SK-N-SH treated with all-trans-retinoic acid at 6 μM for 48 hours (cell line): Measurements from ENCODE around the gene CDH24.

Experiments used
- ATAC-seq: fragments of 200-7000 bp; cut with Tn5 transposase; 3 replicates; pipeline ENCODE4 v1.9.1; 2020; ENCODE audit warnings: mild to moderate bottlenecking, moderate library complexity
- ARNTL ChIP-seq: fragments of 450-650 bp; formaldehyde crosslinking; IDR thresholded peaks from 2 replicates; pipeline ENCODE4 v1.5.0; 2020; ENCODE audit warnings: low read depth, mild to moderate bottlenecking, moderate library complexity, borderline replicate concordance
- CSDC2 ChIP-seq: fragments of 250-450 bp; sonication (Bioruptor Pico); IDR thresholded peaks from 2 replicates; pipeline ENCODE4 v1.5.0; 2020; ENCODE audit warnings: mild to moderate bottlenecking, moderate library complexity
- ESRRG ChIP-seq: fragments of 250-450 bp; sonication (Bioruptor Pico); IDR thresholded peaks from 2 replicates; pipeline ENCODE4 v1.6.1; 2021; ENCODE audit warnings: mild to moderate bottlenecking
- GLIS3 ChIP-seq: fragments of 250-450 bp; sonication (Bioruptor Pico); IDR thresholded peaks from 2 replicates; pipeline ENCODE4 v1.5.0; 2020; ENCODE audit warnings: mild to moderate bottlenecking, moderate library complexity
- OSR1 ChIP-seq: fragments of 250-450 bp; sonication (Bioruptor Pico); IDR thresholded peaks from 2 replicates; pipeline ENCODE4 v1.8.0; 2022; ENCODE audit warnings: moderate library complexity, mild to moderate bottlenecking, inconsistent platforms
- PPARA ChIP-seq: fragments of 250-450 bp; sonication (Bioruptor Pico); IDR thresholded peaks from 2 replicates; pipeline ENCODE4 v1.5.0; 2020; ENCODE audit warnings: mild to moderate bottlenecking, borderline replicate concordance
- RARB ChIP-seq: fragments of 250-450 bp; sonication (Bioruptor Pico); IDR thresholded peaks from 2 replicates; pipeline ENCODE4 v1.8.0; 2021; ENCODE audit warnings: mild to moderate bottlenecking, moderate library complexity
- TCF4 ChIP-seq: fragments of 250-450 bp; sonication (Bioruptor Pico); IDR thresholded peaks from 2 replicates; pipeline ENCODE4 v1.8.0; 2021; ENCODE audit warnings: mild to moderate bottlenecking, moderate library complexity, borderline replicate concordance
- TOX ChIP-seq: fragments of 250-450 bp; sonication (Bioruptor Pico); IDR thresholded peaks from 2 replicates; pipeline ENCODE4 v1.8.0; 2021; ENCODE audit warnings: mild to moderate bottlenecking, moderate library complexity, borderline replicate concordance
- ZC3H10 ChIP-seq: fragments of 250-450 bp; sonication (Bioruptor Pico); IDR thresholded peaks from 2 replicates; pipeline ENCODE4 v1.5.1; 2021; ENCODE audit warnings: mild to moderate bottlenecking, moderate library complexity
- ZFP3 ChIP-seq: fragments of 250-450 bp; sonication (Bioruptor Pico); IDR thresholded peaks from 2 replicates; pipeline ENCODE4 v1.5.0; 2020; ENCODE audit warnings: mild to moderate bottlenecking, moderate library complexity
- ZFP30 ChIP-seq: fragments of 450-650 bp; formaldehyde crosslinking; IDR thresholded peaks from 2 replicates; pipeline ENCODE4 v1.5.0; 2022; ENCODE audit warnings: mild to moderate bottlenecking, moderate library complexity
- ZNF565 ChIP-seq: fragments of 450-650 bp; formaldehyde crosslinking; conservative IDR thresholded peaks from 2 replicates; pipeline ENCODE4 v1.5.0; 2020; ENCODE audit warnings: low read depth, mild to moderate bottlenecking, moderate library complexity
- ZNF70 ChIP-seq: fragments of 450-650 bp; formaldehyde crosslinking; IDR thresholded peaks from 2 replicates; pipeline ENCODE4 v1.5.0; 2020; ENCODE audit warnings: mild to moderate bottlenecking, moderate library complexity
- ZNF8 ChIP-seq: fragments of 450-650 bp; formaldehyde crosslinking; IDR thresholded peaks from 2 replicates; pipeline ENCODE4 v1.5.0; 2020; ENCODE audit warnings: mild to moderate bottlenecking, moderate library complexity
- TF ChIP-seq, protein P1 (sequence below): fragments of 250-450 bp; sonication (Bioruptor Pico); IDR thresholded peaks from 2 replicates; pipeline ENCODE4 v1.8.0; 2021; ENCODE audit warnings: low read depth, mild to moderate bottlenecking, moderate library complexity, borderline replicate concordance
- TF ChIP-seq, protein P2 (sequence below): fragments of 250-450 bp; sonication (Bioruptor Pico); IDR thresholded peaks from 2 replicates; pipeline ENCODE4 v1.5.1; 2020; ENCODE audit warnings: low read depth, mild to moderate bottlenecking, moderate library complexity
- TF ChIP-seq, protein P3 (sequence below): fragments of 250-450 bp; sonication (Bioruptor Pico); IDR thresholded peaks from 2 replicates; pipeline ENCODE4 v1.5.0; 2020; ENCODE audit warnings: mild to moderate bottlenecking, moderate library complexity
- TF ChIP-seq, protein P4 (sequence below): fragments of 250-450 bp; sonication (Bioruptor Pico); IDR thresholded peaks from 2 replicates; pipeline ENCODE4 v1.8.0; 2020; ENCODE audit warnings: mild to moderate bottlenecking, moderate library complexity, borderline replicate concordance

Gene CDH24

DNA sequence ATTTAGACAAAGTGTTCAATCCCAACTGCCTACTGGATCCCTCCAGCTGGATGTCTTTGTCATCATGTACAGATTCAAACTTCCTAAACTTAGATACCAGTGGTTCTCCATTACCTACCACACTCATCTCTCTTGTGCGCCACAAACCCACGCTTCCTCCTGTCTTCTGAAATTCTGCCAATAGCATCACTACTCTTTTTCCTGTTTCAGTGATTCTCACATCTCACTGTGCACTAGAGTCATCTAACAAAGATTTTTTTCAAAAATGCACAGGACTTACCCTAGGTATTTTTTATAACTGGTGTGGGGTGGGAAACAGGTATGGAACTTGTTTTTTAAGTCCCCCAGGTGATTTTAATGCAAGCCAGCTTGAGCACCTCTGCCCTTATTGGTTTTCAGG, 28.5 kb downstream of the CDH24 start:
- no peak for ATAC-seq
- TF ChIP-seq CSDC2 (CRISPR knock-in tag) = no peak
- TF ChIP-seq GLIS3 (CRISPR knock-in tag) = no peak
- no peak for TF ChIP-seq ARNTL (CRISPR knock-in tag)
- no peak for TF ChIP-seq ZC3H10

DNA sequence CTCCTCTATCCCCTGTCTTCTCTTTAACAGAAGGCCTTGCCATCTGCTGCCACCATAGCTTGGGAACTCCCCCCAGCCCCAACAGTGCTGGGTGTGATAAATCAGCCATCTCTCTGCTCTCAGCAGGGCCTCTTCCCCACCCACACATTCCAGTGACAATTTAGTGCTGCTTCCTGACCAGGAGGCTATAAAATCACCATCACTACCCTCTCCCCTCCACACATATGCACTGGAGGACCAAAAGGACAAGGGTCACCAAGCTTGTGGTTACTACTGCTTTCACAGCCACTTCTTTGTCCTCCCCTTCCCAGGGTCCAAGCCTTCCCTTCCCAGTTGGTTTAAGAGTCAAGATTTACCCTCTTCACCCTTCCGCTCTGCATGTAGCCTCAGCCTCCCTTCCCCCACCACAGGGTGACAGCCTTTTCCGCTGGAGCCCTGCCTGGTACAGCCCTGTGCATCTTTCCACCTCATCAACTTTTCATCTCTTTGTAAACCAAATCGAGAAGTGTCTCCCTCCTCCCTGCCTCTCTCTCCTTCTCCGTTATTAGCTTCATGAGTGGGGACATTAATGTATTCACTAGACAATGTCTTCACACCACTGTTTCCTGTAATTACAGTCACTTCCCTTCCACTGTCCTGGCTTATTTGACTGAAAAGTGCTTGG, 32.0 kb downstream of the CDH24 start:
- no peak for ATAC-seq
- TF ChIP-seq PPARA (no peak), ZFP30 (CRISPR knock-in tag) (no peak), ZNF565 (CRISPR knock-in tag) (no peak), OSR1 (CRISPR knock-in tag) (no peak), ZC3H10 (no peak), TCF4 (CRISPR knock-in tag) (no peak), ZNF8 (no peak)
- TF ChIP-seq, protein P1, sequence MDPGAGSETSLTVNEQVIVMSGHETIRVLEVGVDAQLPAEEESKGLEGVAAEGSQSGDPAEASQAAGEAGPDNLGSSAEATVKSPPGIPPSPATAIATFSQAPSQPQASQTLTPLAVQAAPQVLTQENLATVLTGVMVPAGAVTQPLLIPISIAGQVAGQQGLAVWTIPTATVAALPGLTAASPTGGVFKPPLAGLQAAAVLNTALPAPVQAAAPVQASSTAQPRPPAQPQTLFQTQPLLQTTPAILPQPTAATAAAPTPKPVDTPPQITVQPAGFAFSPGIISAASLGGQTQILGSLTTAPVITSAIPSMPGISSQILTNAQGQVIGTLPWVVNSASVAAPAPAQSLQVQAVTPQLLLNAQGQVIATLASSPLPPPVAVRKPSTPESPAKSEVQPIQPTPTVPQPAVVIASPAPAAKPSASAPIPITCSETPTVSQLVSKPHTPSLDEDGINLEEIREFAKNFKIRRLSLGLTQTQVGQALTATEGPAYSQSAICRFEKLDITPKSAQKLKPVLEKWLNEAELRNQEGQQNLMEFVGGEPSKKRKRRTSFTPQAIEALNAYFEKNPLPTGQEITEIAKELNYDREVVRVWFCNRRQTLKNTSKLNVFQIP (CRISPR knock-in tag) = no peak
- TF ChIP-seq, all 23 proteins: peak for 0

DNA sequence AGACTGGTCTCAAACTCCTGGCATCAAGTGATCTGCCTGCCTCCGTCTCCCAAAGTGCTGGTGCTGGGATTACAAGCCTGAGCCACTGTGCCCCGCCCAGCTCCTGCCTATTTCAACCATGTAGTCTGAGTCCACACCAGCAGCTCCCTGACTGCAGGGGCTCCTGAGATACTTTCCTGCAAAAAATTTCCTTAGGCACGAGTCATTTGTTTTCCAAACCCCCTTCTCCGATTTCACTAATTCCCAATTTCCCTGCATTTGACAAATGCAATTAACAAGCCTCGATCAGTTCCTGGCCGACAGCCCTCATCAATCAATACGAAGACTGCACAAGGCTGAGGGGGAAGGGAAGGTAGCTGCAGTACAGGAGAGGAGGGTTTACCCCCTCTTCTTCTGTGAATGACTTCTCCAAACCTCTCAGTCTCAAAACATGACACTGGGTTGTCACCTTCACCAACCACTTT, 32.7 kb downstream of the CDH24 start:
- TF ChIP-seq ZFP3 (no peak), TOX (no peak), PPARA (no peak), ZNF70 (CRISPR knock-in tag) (no peak), ZNF8 (no peak), ZFP30 (CRISPR knock-in tag) (no peak)
- ATAC-seq = no peak

DNA sequence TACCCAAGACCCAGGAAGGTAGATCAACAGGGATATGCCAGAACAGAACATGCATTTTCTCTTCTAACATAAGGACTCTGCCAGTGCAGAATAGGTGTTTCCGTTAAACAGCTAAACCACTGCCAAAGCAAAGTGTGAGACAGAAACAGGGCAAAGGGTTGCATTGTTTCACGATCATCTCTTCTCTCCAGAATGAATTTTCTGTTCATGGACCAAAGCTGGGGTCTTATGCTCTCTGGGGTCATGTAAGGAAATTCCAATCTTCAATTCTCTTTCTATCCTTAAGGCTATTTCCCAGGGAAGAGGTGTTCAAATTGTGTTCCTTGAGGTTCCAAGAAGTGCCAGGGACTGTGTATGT, 33.5 kb downstream of the CDH24 start:
- TF ChIP-seq TCF4 (CRISPR knock-in tag) = no peak
- TF ChIP-seq PPARA = no peak
- no peak for TF ChIP-seq OSR1 (CRISPR knock-in tag)
- TF ChIP-seq CSDC2 (CRISPR knock-in tag) = no peak
- TF ChIP-seq ZFP30 (CRISPR knock-in tag) = no peak
- TF ChIP-seq, protein P2, sequence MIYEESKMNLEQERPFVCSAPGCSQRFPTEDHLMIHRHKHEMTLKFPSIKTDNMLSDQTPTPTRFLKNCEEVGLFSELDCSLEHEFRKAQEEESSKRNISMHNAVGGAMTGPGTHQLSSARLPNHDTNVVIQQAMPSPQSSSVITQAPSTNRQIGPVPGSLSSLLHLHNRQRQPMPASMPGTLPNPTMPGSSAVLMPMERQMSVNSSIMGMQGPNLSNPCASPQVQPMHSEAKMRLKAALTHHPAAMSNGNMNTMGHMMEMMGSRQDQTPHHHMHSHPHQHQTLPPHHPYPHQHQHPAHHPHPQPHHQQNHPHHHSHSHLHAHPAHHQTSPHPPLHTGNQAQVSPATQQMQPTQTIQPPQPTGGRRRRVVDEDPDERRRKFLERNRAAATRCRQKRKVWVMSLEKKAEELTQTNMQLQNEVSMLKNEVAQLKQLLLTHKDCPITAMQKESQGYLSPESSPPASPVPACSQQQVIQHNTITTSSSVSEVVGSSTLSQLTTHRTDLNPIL = no peak
- TF ChIP-seq ZNF70 (CRISPR knock-in tag) = no peak
- no peak for TF ChIP-seq TOX
- TF ChIP-seq GLIS3 (CRISPR knock-in tag) = no peak
- no peak for TF ChIP-seq ESRRG
- no peak for TF ChIP-seq ARNTL (CRISPR knock-in tag)
- no peak for TF ChIP-seq ZC3H10
- TF ChIP-seq, protein P3, sequence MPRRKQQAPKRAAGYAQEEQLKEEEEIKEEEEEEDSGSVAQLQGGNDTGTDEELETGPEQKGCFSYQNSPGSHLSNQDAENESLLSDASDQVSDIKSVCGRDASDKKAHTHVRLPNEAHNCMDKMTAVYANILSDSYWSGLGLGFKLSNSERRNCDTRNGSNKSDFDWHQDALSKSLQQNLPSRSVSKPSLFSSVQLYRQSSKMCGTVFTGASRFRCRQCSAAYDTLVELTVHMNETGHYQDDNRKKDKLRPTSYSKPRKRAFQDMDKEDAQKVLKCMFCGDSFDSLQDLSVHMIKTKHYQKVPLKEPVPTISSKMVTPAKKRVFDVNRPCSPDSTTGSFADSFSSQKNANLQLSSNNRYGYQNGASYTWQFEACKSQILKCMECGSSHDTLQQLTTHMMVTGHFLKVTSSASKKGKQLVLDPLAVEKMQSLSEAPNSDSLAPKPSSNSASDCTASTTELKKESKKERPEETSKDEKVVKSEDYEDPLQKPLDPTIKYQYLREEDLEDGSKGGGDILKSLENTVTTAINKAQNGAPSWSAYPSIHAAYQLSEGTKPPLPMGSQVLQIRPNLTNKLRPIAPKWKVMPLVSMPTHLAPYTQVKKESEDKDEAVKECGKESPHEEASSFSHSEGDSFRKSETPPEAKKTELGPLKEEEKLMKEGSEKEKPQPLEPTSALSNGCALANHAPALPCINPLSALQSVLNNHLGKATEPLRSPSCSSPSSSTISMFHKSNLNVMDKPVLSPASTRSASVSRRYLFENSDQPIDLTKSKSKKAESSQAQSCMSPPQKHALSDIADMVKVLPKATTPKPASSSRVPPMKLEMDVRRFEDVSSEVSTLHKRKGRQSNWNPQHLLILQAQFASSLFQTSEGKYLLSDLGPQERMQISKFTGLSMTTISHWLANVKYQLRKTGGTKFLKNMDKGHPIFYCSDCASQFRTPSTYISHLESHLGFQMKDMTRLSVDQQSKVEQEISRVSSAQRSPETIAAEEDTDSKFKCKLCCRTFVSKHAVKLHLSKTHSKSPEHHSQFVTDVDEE (CRISPR knock-in tag) = no peak
- no peak for TF ChIP-seq RARB
- TF ChIP-seq, all 23 proteins: peak for 0
- ATAC-seq = no peak

DNA sequence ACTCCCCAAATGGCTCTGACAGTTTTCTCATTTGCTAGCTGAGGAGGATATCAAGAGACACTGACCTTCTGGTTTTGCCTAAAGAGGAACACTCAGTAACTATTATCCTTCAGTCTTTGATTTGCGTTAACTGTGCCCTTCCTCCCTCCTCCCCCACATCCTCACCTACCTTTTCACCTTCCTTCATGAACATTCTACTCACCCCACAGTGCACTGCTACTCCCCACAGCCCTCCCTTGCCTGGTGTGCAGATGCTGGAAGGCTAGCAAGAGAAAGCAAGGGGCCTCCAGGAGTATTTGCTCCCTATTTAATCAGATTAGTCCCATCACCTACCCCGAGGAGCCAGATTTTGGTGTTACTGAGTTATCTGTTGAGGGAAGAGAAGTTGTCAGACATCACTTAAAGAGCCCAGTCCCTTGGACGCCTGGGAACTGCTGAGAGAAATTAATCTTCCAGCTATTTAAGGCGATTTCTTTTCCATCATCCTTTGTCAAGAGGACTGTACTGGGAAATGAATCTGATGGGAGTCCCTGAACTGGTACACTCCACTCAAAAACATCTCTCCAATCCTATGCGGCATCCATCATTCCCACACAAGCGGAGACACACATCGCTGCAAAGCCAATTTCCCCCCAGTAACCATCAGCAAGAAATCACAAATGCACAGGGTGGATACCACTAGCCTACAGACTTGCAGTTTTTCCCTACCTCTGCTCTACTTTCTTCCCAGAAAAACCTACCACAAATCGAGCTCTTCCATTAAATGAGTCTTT, 34.1 kb downstream of the CDH24 start:
- ATAC-seq = no peak; the same call in 2 of the 3 replicates

More for the DNA sequence above, 34.1 kb downstream of the CDH24 start:
- TF ChIP-seq ZNF70 (CRISPR knock-in tag) (no peak), ZFP3 (no peak), PPARA (no peak), GLIS3 (CRISPR knock-in tag) (no peak), RARB (no peak), ZNF8 (no peak), ZNF565 (CRISPR knock-in tag) (no peak), ZC3H10 (no peak)
- TF ChIP-seq, protein P1 (CRISPR knock-in tag) = no peak
- TF ChIP-seq, protein P2 = no peak
- TF ChIP-seq, protein P4, sequence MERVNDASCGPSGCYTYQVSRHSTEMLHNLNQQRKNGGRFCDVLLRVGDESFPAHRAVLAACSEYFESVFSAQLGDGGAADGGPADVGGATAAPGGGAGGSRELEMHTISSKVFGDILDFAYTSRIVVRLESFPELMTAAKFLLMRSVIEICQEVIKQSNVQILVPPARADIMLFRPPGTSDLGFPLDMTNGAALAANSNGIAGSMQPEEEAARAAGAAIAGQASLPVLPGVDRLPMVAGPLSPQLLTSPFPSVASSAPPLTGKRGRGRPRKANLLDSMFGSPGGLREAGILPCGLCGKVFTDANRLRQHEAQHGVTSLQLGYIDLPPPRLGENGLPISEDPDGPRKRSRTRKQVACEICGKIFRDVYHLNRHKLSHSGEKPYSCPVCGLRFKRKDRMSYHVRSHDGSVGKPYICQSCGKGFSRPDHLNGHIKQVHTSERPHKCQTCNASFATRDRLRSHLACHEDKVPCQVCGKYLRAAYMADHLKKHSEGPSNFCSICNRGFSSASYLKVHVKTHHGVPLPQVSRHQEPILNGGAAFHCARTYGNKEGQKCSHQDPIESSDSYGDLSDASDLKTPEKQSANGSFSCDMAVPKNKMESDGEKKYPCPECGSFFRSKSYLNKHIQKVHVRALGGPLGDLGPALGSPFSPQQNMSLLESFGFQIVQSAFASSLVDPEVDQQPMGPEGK (CRISPR knock-in tag) = no peak
